GM12875 (cell line): ENCODE measurements around the gene TMEM242.

Experiments
- H3K4me3 ChIP-seq: one replicate; pipeline ENCODE4 v1.5.1; 2011; ENCODE audit warnings: low read depth, low read length, control low read depth
- TF ChIP-seq, protein P1 (sequence below): IDR thresholded peaks from 2 replicates; pipeline ENCODE4 v1.5.1; 2011; ENCODE audit warnings: low read depth, mild to moderate bottlenecking, control low read depth, inconsistent platforms, low read length, moderate library complexity, borderline replicate concordance; ENCODE audit not compliant: insufficient read depth

The TMEM242 gene

DNA sequence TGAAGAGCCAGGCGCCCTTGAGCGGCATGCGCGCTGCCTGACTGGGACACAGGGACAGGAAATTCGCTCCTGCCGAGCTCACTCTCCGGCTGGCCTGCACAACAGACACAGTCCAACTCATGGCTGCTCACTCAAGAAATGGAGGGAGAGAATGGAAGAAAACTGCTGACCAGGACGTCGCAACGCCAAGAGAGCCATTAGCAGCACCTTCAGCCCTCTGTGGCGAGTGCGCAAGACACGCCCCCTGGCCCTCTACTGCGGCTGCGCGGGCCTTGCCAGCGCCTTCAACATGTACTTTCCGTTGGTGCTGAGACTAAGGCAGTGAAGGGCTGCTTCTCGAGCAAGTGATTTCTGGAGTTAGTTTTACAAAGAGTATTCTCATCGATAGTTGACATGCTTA, 23.3 kb downstream of the TMEM242 start:
- no peak overlapping the region for H3K4me3 ChIP-seq
- TF ChIP-seq, protein P1, sequence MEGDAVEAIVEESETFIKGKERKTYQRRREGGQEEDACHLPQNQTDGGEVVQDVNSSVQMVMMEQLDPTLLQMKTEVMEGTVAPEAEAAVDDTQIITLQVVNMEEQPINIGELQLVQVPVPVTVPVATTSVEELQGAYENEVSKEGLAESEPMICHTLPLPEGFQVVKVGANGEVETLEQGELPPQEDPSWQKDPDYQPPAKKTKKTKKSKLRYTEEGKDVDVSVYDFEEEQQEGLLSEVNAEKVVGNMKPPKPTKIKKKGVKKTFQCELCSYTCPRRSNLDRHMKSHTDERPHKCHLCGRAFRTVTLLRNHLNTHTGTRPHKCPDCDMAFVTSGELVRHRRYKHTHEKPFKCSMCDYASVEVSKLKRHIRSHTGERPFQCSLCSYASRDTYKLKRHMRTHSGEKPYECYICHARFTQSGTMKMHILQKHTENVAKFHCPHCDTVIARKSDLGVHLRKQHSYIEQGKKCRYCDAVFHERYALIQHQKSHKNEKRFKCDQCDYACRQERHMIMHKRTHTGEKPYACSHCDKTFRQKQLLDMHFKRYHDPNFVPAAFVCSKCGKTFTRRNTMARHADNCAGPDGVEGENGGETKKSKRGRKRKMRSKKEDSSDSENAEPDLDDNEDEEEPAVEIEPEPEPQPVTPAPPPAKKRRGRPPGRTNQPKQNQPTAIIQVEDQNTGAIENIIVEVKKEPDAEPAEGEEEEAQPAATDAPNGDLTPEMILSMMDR, result no peak

DNA sequence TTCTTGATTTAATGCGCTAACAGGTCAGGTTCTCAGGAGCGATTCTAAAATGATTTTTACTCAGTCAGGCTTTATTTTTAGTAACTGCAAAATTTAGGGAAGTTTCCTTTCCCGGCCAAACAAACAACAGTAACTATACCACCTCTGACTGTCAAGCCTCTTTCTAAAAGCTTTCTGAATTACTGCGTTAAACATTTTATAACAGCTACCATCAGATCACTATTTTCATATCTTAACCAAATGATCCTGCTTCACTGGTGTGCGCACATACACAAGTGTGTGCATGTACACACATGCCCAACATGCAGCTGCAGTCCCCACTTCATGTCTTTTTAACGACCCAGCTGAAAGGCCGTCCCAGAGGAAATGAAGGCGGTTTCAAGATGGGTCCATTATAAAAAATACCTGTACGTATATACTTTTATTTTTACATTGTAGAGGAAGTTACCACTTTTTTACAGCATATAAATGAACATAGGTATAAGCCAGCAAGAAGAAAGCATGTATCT, 25.0 kb downstream of the TMEM242 start:
- no peak overlapping the region for H3K4me3 ChIP-seq
- TF ChIP-seq, protein P1, result no peak

DNA sequence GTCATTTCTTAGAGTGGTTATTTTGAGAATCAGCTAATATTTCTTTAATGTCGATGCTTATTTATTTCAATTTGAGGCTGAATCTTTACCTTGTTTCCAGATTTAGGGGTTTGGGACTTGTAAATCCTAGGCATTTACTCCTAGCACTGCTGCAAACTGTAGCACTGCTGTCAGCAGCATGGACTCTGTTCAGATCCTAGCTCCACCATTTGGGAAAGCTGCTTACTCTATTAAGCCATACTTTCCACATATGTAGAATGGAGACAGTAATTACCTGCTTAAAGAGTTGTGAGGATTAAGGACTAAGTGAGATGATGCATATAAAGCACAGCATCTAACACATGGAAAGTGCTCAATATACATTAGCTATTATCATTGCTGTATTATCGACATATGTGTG, 28.7 kb downstream of the TMEM242 start:
- no peak overlapping the region for H3K4me3 ChIP-seq
- TF ChIP-seq, protein P1, result no peak

DNA sequence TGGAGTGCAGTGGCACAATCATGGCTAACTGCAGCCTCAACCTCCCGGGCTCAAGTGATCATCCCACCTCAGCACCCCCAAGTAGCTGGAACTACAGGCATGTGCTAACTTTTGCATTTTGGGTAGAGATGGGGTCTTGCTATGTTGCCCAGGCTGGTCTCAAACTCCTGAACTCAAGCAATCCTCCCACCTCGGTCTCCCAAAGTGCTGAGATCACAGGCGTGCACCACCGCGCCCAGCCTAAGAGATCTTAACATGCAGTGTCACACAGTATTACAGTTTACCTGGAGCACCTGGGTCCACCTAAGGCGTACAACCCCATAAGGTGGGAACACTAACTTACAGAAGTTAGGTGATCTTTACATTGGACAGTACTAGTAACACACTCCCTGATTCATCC, 29.5 kb downstream of the TMEM242 start:
- H3K4me3 ChIP-seq, result no peak overlapping the region
- TF ChIP-seq, protein P1, result no peak

DNA sequence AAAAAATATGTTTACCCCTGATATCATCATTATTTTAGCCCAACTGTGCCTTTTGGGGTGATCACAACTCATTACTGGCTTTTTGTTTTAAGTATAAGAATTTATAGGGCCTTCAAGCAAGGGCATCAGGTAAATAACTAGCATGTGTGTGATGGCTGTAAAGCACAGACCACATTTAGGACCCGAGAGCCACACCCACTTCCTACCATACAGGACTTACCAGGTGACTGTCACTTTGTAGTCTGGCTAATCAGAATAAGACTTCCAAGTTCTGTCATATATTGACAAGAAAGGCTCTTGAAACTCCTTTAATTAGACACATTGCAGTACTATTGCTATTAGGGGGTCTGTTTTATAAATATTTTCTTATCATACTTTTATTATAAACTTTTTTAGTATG, 31.1 kb downstream of the TMEM242 start:
- TF ChIP-seq, protein P1, result no peak

DNA sequence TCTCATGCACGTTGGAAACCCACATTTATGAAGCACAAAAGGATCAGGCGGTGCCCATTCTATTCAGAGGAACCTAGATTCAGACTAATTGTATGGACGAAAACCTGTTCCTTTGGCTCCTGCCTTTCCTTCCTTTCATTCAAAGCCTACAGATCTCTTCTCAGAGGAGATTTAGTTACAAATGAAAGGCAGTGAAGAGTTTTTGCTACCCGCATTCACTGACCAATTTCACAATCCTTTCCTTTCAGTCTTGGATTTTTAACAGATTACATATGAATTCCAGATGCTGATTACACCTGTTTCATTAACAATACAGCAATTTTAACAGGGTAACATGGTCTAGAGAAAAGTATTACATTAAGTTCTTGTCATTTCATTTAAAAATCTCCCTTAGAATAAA, 32.0 kb downstream of the TMEM242 start:
- TF ChIP-seq, protein P1, result no peak
- no peak overlapping the region for H3K4me3 ChIP-seq

More for the DNA sequence above, 31.1 kb downstream of the TMEM242 start:
- no peak overlapping the region for H3K4me3 ChIP-seq

DNA sequence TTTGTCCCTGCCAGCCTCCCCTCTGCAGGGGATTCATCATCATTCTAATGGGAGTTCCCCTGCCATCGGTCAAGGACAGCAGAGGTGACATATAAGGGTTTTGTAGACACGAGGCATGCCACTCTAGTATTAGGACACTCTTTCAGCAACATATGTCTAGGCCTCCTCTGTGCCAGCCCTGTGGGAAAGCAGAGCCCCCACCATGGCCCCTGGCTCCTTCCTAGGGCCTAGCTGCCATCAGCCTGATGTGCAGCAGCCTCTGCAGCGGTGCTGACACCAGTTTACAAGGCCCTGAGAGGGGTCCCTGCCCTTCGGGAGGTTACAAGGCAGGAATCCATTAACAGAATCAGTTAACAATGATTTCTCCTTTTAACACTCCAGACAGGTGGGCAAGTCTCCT, 32.5 kb downstream of the TMEM242 start:
- TF ChIP-seq, protein P1, result no peak
- H3K4me3 ChIP-seq, result no peak overlapping the region
